Glomerular visceral epithelial cell (primary cell): Measurements from ENCODE around the gene TIMM21.
A peak's percentile ranks its signal among the peaks of the same experiment; 100 is the strongest.

Source experiments
- DNase-seq: peaks from one replicate; pipeline ENCODE4 v3.0.0-alpha.2; 2016; ENCODE audit errors: extremely low spot score

Gene TIMM21

GRCh38 chr18:74147779-74148542 is at the start of gene TIMM21, which contains the start of gene FBXO15:
TSS of gene TIMM21 (plus strand) at chr18:74148523. CDS start at chr18:74148809, 286 bp downstream.
TSS of gene FBXO15 (minus strand) at chr18:74147834. CDS start at chr18:74147785, 49 bp downstream.
- peak; percentile 97 for DNase-seq

GRCh38 chr18:74108460-74108859 is 39.9 kb upstream of the TIMM21 start:
- no peak for DNase-seq

GRCh38 chr18:74110149-74110548 is 38.2 kb upstream of the TIMM21 start:
- DNase-seq: no peak

- no peak for DNase-seq
Observed at GRCh38 chr18:74110976-74111375, 37.3 kb upstream of the TIMM21 start.

- DNase-seq: no peak
Observed at GRCh38 chr18:74113711-74114110, 34.6 kb upstream of the TIMM21 start.

GRCh38 chr18:74114116-74114515 is 34.2 kb upstream of the TIMM21 start:
- DNase-seq: no peak

- DNase-seq: no peak
Observed at GRCh38 chr18:74115046-74115445, 33.3 kb upstream of the TIMM21 start.

GRCh38 chr18:74116633-74117554 is 31.4 kb upstream of the TIMM21 start:
- peak; percentile 15 for DNase-seq

- no peak for DNase-seq
Observed at GRCh38 chr18:74123200-74123599, 25.1 kb upstream of the TIMM21 start.

- no peak for DNase-seq
Observed at GRCh38 chr18:74124642-74125041, 23.7 kb upstream of the TIMM21 start.

GRCh38 chr18:74126684-74127655 is 21.4 kb upstream of the TIMM21 start:
- no peak for DNase-seq

- DNase-seq: no peak
Observed at GRCh38 chr18:74128159-74128558, 20.2 kb upstream of the TIMM21 start.

GRCh38 chr18:74131124-74131523 is 17.2 kb upstream of the TIMM21 start:
- no peak for DNase-seq

GRCh38 chr18:74132201-74132600 is 16.1 kb upstream of the TIMM21 start:
- no peak for DNase-seq

- no peak for DNase-seq
Observed at GRCh38 chr18:74137920-74138538, 10.3 kb upstream of the TIMM21 start.

GRCh38 chr18:74139411-74139810 is 8.9 kb upstream of the TIMM21 start:
- DNase-seq: no peak

GRCh38 chr18:74139888-74140287 is 8.4 kb upstream of the TIMM21 start:
- peak; percentile 13 for DNase-seq

- DNase-seq: no peak
Observed at GRCh38 chr18:74140582-74140981, 7.7 kb upstream of the TIMM21 start.

- no peak for DNase-seq
Observed at GRCh38 chr18:74141667-74142066, 6.7 kb upstream of the TIMM21 start.

- DNase-seq: no peak
Observed at GRCh38 chr18:74142252-74142651, 6.1 kb upstream of the TIMM21 start.

- DNase-seq: no peak
Observed at GRCh38 chr18:74146756-74147155, 1.6 kb upstream of the TIMM21 start.
